Astrocyte (in vitro differentiated cells and primary cell): ENCODE data around the gene ITGBL1. TPM values are rescaled to one million over a fixed set of nuclear protein-coding genes. Genes with fewer than 3 reads are reported as not detected.

Experiments
- DNase-seq: peaks from one replicate; pipeline ENCODE4 v3.0.0-alpha.2; 2010; ENCODE audit warnings: low read depth
- FAIRE-seq: peaks from 2 replicates; lab custom pipeline; 2011; peaks lifted over from hg19 to GRCh38; lab: Jason Lieb, UNC
- H2AFZ ChIP-seq: 2 replicates; pipeline ENCODE4 v1.6.0; 2012; ENCODE audit warnings: low read depth, low read length, inconsistent platforms
- H3K27ac ChIP-seq: 2 replicates; pipeline ENCODE4 v1.5.1; 2011; ENCODE audit warnings: low read depth, low read length, inconsistent platforms
- H3K27me3 ChIP-seq: 2 replicates; pipeline ENCODE4 v1.6.0; 2011; ENCODE audit warnings: low read length, inconsistent platforms; ENCODE audit not compliant: insufficient read depth
- H3K36me3 ChIP-seq: 2 replicates; pipeline ENCODE4 v1.5.1; 2011; ENCODE audit warnings: low read length, inconsistent platforms; ENCODE audit not compliant: insufficient read depth
- H3K4me1 ChIP-seq: 2 replicates; pipeline ENCODE4 v1.5.1; 2011; ENCODE audit warnings: low read length, inconsistent platforms; ENCODE audit not compliant: insufficient read depth
- H3K4me2 ChIP-seq: 2 replicates; pipeline ENCODE4 v1.6.0; 2012; ENCODE audit warnings: low read length, inconsistent platforms
- H3K4me3 ChIP-seq: 2 replicates; pipeline ENCODE4 v1.5.1; 2011; ENCODE audit warnings: low read depth, mild to moderate bottlenecking, low read length, inconsistent platforms; ENCODE audit not compliant: insufficient read depth
- H3K79me2 ChIP-seq: 2 replicates; pipeline ENCODE4 v1.6.0; 2012; ENCODE audit warnings: mild to moderate bottlenecking, low read length, inconsistent platforms; ENCODE audit not compliant: insufficient read depth
- H3K9ac ChIP-seq: 2 replicates; pipeline ENCODE4 v1.6.0; 2012; ENCODE audit warnings: mild to moderate bottlenecking, low read length, inconsistent platforms
- H3K9me3 ChIP-seq: 2 replicates; pipeline ENCODE4 v1.5.1; 2012; ENCODE audit warnings: low read depth, mild to moderate bottlenecking, low read length, inconsistent platforms; ENCODE audit not compliant: insufficient read depth
- H4K20me1 ChIP-seq: 2 replicates; pipeline ENCODE4 v1.6.0; 2012; ENCODE audit warnings: low read length, inconsistent platforms; ENCODE audit not compliant: insufficient read depth
- H3K27ac Mint-ChIP-seq: one replicate; pipeline ENCODE4 v1.8.0; 2021; ENCODE audit warnings: mild to moderate bottlenecking, mixed read lengths; ENCODE audit not compliant: unreplicated experiment
- H3K27me3 Mint-ChIP-seq: one replicate; pipeline ENCODE4 v1.8.0; 2021; ENCODE audit warnings: low read depth, mixed read lengths; ENCODE audit not compliant: unreplicated experiment
- H3K36me3 Mint-ChIP-seq: one replicate; pipeline ENCODE4 v1.8.0; 2021; ENCODE audit warnings: low read depth, mixed read lengths; ENCODE audit not compliant: unreplicated experiment
- H3K4me1 Mint-ChIP-seq: one replicate; pipeline ENCODE4 v1.8.0; 2021; ENCODE audit warnings: low read depth, mixed read lengths; ENCODE audit not compliant: unreplicated experiment
- H3K4me3 Mint-ChIP-seq: one replicate; pipeline ENCODE4 v1.8.0; 2021; ENCODE audit warnings: mild to moderate bottlenecking, moderate library complexity, mixed read lengths; ENCODE audit not compliant: unreplicated experiment
- H3K9me3 Mint-ChIP-seq: one replicate; pipeline ENCODE4 v1.8.0; 2021; ENCODE audit warnings: mild to moderate bottlenecking, mixed read lengths; ENCODE audit not compliant: unreplicated experiment
- EZH2 ChIP-seq: IDR thresholded peaks from 2 replicates; pipeline ENCODE4 v1.6.1; 2012; ENCODE audit warnings: mild to moderate bottlenecking, low read length, inconsistent platforms; ENCODE audit not compliant: insufficient read depth
- total RNA-seq: library from RNA; stranded (reverse); gene quantifications from 2 replicates; pipeline ENCODE4 v1.2.1, GENCODE V29; 2021
- TF ChIP-seq, protein P1 (sequence below): IDR thresholded peaks from 2 replicates; pipeline ENCODE4 v1.5.1; 2011; ENCODE audit warnings: low read depth, mild to moderate bottlenecking, inconsistent platforms, low read length, moderate library complexity; ENCODE audit not compliant: insufficient read depth

Gene ITGBL1
- total RNA-seq, 1 donor from 2014 or later, result 0.14 TPM

DNA sequence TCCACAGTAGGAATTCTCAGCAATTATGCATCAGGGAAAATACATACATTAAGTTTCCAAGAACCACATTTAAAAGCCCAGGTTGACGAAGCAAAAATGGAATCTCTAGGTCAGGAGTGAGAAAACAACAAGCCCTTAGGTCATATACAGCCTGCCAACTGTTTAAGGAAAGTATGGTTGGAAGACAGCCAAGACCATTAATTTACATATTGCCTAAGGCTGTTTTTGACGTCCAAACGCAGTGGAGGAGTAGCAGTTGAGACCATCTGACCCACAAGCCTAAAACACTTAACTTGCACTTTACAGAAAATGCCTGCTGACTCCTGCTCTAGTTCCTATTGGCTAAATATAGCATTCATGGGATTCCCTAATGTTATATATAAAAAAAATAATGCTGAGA is 299.0 kb downstream of the ITGBL1 start:
- TF ChIP-seq EZH2, result no peak
- TF ChIP-seq, protein P1, sequence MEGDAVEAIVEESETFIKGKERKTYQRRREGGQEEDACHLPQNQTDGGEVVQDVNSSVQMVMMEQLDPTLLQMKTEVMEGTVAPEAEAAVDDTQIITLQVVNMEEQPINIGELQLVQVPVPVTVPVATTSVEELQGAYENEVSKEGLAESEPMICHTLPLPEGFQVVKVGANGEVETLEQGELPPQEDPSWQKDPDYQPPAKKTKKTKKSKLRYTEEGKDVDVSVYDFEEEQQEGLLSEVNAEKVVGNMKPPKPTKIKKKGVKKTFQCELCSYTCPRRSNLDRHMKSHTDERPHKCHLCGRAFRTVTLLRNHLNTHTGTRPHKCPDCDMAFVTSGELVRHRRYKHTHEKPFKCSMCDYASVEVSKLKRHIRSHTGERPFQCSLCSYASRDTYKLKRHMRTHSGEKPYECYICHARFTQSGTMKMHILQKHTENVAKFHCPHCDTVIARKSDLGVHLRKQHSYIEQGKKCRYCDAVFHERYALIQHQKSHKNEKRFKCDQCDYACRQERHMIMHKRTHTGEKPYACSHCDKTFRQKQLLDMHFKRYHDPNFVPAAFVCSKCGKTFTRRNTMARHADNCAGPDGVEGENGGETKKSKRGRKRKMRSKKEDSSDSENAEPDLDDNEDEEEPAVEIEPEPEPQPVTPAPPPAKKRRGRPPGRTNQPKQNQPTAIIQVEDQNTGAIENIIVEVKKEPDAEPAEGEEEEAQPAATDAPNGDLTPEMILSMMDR, result no peak
- Mint-ChIP-seq H3K36me3 (no peaks in the 10 kb centered on the region), H3K27me3 (no peaks in the 10 kb centered on the region), H3K4me1 (peaks cover 9% of the 10 kb centered on the region), H3K9me3 (no peaks in the 10 kb centered on the region), H3K4me3 (no peak overlapping the region), H3K27ac (no peak overlapping the region)
- no peak overlapping the region for H3K9ac ChIP-seq
- no peaks in the 10 kb centered on the region for H3K36me3 ChIP-seq
- no peak overlapping the region for H3K4me2 ChIP-seq
- H2AFZ ChIP-seq, result no peak overlapping the region
- H3K4me1 ChIP-seq, result no peaks in the 10 kb centered on the region
- peak; percentile 73 for FAIRE-seq
- no peaks in the 10 kb centered on the region for H3K9me3 ChIP-seq
- DNase-seq, result peak; percentile 60
- H3K27ac ChIP-seq, result no peak overlapping the region
- H3K79me2 ChIP-seq, result no peaks in the 10 kb centered on the region
- H3K27me3 ChIP-seq, result no peaks in the 10 kb centered on the region
- H4K20me1 ChIP-seq, result no peaks in the 10 kb centered on the region
- H3K4me3 ChIP-seq, result no peak overlapping the region

DNA sequence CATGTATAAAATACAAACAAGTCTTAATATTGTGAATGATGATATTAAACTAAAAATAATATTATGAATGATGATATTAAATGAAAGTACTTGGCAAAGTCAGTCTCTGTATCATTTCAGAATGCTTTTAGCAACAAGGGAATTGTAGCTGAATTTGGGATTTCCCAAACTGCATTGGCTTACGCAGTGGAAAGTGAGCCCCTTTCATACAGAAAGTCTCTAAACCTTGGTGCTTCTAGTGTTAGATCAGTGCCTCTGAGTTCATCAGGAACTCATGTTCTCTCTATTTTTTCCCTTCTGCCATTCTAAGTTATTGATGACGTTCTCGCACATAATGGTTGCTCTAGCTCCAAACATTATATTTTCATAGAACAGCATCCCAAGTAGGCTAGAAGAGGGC is 300.0 kb downstream of the ITGBL1 start:
- no peak for FAIRE-seq
- DNase-seq, result no peak

More for the DNA sequence above, 300.0 kb downstream of the ITGBL1 start:
- Mint-ChIP-seq H3K36me3 (no peaks in the 10 kb centered on the region), H3K27me3 (no peaks in the 10 kb centered on the region), H3K27ac (no peak overlapping the region), H3K4me3 (no peak overlapping the region), H3K9me3 (no peaks in the 10 kb centered on the region), H3K4me1 (peaks cover 9% of the 10 kb centered on the region)
- no peaks in the 10 kb centered on the region for H3K4me1 ChIP-seq
- H4K20me1 ChIP-seq, result no peaks in the 10 kb centered on the region
- H2AFZ ChIP-seq, result no peak overlapping the region
- no peaks in the 10 kb centered on the region for H3K36me3 ChIP-seq
- no peak overlapping the region for H3K4me2 ChIP-seq
- TF ChIP-seq EZH2, result no peak
- TF ChIP-seq, protein P1, result no peak
- no peaks in the 10 kb centered on the region for H3K27me3 ChIP-seq
- no peak overlapping the region for H3K27ac ChIP-seq
- no peaks in the 10 kb centered on the region for H3K9me3 ChIP-seq
- H3K79me2 ChIP-seq, result no peaks in the 10 kb centered on the region
- H3K9ac ChIP-seq, result no peak overlapping the region
- H3K4me3 ChIP-seq, result no peak overlapping the region
